ENCODE results near the gene ADAMTSL5. TPM values are rescaled to one million over a fixed set of nuclear protein-coding genes. Genes with fewer than 3 reads are reported as not detected.

Gene ADAMTSL5
- total RNA-seq, 4 donors from 2014 or later = 13.5 to 20.8 (median 18.8) TPM

DNA sequence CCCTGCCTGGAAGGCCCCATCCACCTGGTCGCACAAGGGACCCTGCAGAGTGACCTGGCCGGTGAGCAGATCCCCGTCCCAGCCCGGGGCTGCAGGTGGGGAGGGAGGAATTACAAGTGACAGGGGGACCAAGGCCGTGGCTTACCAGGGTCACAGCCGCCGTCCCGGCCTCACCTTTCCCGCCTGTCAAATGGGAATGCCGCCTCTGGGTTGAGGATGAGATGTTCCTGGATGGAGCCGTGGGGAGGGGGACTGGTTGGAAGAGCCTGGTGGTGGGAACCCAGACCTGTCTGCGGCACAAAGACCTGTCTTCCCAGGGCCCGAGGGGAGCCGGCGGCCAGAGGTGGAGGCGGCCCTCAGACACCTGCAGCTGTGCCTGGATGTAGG lies 16.6 kb upstream of the ADAMTSL5 start:
- intact Hi-C loops (cut with DNase I) = no loop called here
- peaks cover 0 to 79% (median 7%) of the 10 kb centered on the region in 4 donors for H3K27me3 ChIP-seq
- DNase-seq = no peak
- 81% methylated on average over 6 of the region's 16 CpGs; no CpG with 5 or more reads in 1 of the 2 donors for WGBS, 2 donors
- H3K9me3 ChIP-seq = no peaks in the 10 kb centered on the region
- H3K36me3 ChIP-seq = no peaks in the 10 kb centered on the region
- H3K27ac ChIP-seq = no peak overlapping the region
- H3K4me1 ChIP-seq = peaks cover 0 to under 1% (median 0%) of the 10 kb centered on the region in 3 donors
- no peak overlapping the region for H3K4me3 ChIP-seq
- TF ChIP-seq, protein P1, sequence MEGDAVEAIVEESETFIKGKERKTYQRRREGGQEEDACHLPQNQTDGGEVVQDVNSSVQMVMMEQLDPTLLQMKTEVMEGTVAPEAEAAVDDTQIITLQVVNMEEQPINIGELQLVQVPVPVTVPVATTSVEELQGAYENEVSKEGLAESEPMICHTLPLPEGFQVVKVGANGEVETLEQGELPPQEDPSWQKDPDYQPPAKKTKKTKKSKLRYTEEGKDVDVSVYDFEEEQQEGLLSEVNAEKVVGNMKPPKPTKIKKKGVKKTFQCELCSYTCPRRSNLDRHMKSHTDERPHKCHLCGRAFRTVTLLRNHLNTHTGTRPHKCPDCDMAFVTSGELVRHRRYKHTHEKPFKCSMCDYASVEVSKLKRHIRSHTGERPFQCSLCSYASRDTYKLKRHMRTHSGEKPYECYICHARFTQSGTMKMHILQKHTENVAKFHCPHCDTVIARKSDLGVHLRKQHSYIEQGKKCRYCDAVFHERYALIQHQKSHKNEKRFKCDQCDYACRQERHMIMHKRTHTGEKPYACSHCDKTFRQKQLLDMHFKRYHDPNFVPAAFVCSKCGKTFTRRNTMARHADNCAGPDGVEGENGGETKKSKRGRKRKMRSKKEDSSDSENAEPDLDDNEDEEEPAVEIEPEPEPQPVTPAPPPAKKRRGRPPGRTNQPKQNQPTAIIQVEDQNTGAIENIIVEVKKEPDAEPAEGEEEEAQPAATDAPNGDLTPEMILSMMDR (IDR thresholded peaks at IDR 0.05) = no peak
- no peak for TF ChIP-seq POLR2A (IDR thresholded peaks at IDR 0.05)

DNA sequence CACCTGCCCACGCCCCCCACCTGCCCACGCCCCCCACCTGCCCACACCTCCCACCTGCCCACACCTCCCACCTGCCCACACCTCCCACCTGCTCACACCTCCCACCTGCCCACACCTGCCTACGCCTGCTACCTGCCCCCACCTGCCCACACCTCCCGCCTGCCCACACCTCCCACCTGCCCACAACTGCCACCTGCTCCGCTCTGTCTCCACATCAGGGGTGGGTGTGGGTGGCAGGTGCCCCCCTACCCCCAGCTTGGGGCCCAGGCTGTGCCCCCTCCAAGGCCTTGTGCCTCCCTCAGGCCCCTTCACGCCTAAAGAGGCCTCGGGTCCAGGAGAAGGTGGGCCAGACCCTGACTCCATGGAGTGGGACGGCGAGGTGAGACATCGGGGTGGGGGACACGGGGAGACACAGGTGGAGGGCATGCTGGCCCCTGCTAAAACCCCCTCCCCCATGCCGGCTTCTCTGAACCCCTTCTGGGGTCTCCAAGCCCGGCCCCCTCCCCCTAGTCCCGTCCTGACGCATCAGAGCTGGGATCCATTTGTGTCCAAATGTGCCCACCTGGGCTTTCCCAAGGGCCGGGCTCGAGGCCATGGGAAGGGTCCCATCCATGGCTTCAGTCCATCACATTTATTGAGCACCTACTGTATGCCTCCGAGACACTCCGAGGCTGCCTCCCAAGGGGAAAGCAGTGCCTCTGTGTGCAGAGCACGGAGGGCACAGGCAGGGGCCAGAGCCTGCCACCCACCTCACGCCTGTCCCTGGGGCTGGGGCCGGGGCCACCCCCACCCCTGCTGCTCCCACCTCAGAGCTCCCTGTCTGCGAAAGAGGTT lies 16.0 kb upstream of the ADAMTSL5 start:
- no peaks in the 10 kb centered on the region for H3K9me3 ChIP-seq
- no peak overlapping the region for H3K27ac ChIP-seq
- no peak for DNase-seq
- H3K27me3 ChIP-seq = peaks cover 0 to 84% (median 7%) of the 10 kb centered on the region in 4 donors
- intact Hi-C loops (cut with DNase I) = no loop called here
- TF ChIP-seq POLR2A (IDR thresholded peaks at IDR 0.05) = no peak
- TF ChIP-seq, protein P1 (IDR thresholded peaks at IDR 0.05) = no peak
- WGBS, 2 donors = 17 to 81% methylated on average over 1 to 7 of the region's 23 CpGs
- H3K4me1 ChIP-seq = peaks cover 0 to 6% (median 6%) of the 10 kb centered on the region in 3 donors
- H3K4me3 ChIP-seq = no peak overlapping the region
- no peaks in the 10 kb centered on the region for H3K36me3 ChIP-seq

DNA sequence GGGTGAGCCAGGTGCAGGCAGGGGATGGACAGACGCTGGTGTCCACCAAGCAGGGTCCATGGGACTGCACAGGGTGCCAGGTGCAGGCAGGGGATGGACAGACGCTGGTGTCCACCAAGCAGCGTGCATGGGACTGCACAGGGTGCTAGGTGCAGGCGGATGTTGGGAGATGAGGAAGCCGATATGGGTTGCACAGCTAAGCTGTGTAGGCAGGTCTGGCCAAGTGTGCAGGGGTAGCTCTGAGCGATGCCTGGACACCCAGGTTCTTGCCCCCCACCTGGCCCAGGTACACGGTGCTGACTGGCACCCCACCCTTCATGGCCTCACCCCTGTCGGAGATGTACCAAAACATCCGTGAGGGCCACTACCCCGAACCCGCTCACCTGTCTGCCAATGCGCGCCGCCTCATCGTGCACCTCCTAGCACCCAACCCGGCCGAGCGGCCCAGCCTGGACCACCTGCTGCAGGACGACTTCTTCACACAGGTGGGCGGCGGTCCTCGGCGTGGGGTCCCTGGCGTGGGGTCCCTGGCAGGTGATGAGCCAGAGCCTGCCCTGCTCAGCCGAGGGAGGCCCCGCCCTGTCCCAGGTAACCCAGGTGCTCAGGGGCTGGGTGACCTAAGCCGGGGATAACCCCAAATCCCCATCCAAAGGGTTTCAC lies 15.0 kb upstream of the ADAMTSL5 start:
- DNase-seq = no peak
- no peaks in the 10 kb centered on the region for H3K36me3 ChIP-seq
- H3K27ac ChIP-seq = no peak overlapping the region
- intact Hi-C loops (cut with DNase I) = no loop called here
- peaks cover 0 to 84% (median 12%) of the 10 kb centered on the region in 4 donors for H3K27me3 ChIP-seq
- no peaks in the 10 kb centered on the region for H3K9me3 ChIP-seq
- H3K4me3 ChIP-seq = no peak overlapping the region
- peaks cover 0 to 17% (median 10%) of the 10 kb centered on the region in 3 donors for H3K4me1 ChIP-seq
- 40 to 54% methylated on average over 4 to 9 of the region's 27 CpGs for WGBS, 2 donors
- TF ChIP-seq, protein P1 (IDR thresholded peaks at IDR 0.05) = no peak
- no peak for TF ChIP-seq POLR2A (IDR thresholded peaks at IDR 0.05)

DNA sequence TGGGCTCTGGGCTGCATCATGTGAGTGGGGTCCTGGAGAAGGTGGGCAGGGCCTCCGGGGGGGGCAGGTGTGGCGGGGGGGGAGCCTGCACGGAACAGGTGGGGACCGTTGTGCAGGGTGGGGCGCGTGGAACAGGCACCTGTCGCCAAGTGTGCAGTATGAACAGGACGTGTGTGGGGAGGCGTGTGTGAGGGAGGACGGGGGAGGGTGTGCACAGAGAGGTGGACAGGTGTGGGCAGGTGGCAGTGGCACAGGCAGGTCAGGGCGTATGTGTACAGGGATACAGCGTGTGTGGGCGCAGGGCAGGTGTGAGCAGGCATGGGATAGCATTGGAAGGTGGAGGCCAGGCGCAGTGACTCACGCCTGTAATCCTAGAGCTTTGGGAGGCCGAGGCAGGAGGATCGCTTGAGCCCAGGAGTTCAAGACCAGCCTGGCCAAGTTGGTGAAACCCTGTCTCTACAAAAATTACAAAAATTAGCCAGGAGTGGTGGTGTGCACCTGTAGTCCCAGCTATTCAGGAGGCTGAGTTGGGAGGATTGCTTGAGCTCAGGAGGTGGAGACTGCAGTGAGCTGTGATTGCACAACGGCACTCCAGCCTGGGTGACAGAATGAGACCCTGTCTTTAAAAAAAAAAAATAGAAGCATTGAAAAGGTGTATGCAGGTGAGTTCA lies 14.3 kb upstream of the ADAMTSL5 start:
- no peaks in the 10 kb centered on the region for H3K36me3 ChIP-seq
- intact Hi-C loops (cut with DNase I) = no loop called here
- no peaks in the 10 kb centered on the region for H3K9me3 ChIP-seq
- DNase-seq = no peak
- no peak for TF ChIP-seq POLR2A (IDR thresholded peaks at IDR 0.05)
- TF ChIP-seq, protein P1 (IDR thresholded peaks at IDR 0.05) = no peak
- peaks cover 0 to 91% (median 12%) of the 10 kb centered on the region in 4 donors for H3K27me3 ChIP-seq
- 26 to 47% methylated on average over 12 to 13 of the region's 18 CpGs for WGBS, 2 donors
- H3K27ac ChIP-seq = no peak overlapping the region
- H3K4me1 ChIP-seq = peaks cover 0 to 23% (median 10%) of the 10 kb centered on the region in 3 donors
- no peak overlapping the region for H3K4me3 ChIP-seq

Measured in esophagus squamous epithelium (tissue), 5 donors.